ENCODE results near the gene SP100.

GRCh38 chr2:230589025-230589424 is 173.0 kb downstream of the SP100 start:
- no peak for TF ChIP-seq POLR2AphosphoS5 (IDR thresholded peaks at IDR 0.05; ENCODE audit: low read depth, low read length)
- TF ChIP-seq TAF1 (IDR thresholded peaks at IDR 0.05; ENCODE audit: borderline replicate concordance, insufficient read depth, low read length) = no peak
- TF ChIP-seq REST (IDR thresholded peaks at IDR 0.05; ENCODE audit: insufficient read depth in 1 of 2, low read depth in 2 of 2, low read length in 2 of 2) = no peak
